Lower leg skin (tissue), 4 donors: Measurements from ENCODE around the gene TNS2. TPM values are rescaled to one million over a fixed set of nuclear protein-coding genes. Genes with fewer than 3 reads are reported as not detected.
"Not testable (repeated sequence)": the region's sequence is repeated elsewhere in the genome, so short reads cannot be mapped to it uniquely, and the experiment has no call there.

Source experiments
- DNase-seq, 2 donors: peaks; one replicate each; pipeline ENCODE4 v3.0.0-alpha.2; 2019; ENCODE audit warnings: low spot score in 2 of 2
- H3K4me3 ChIP-seq: fragments of 200-600 bp; sonication (generic); 2 replicates; pipeline ENCODE4 v1.5.1; 2017; ENCODE audit warnings: mild to moderate bottlenecking, low read depth; ENCODE audit not compliant: poor library complexity, severe bottlenecking
- POLR2A ChIP-seq, 2 donors: fragments of 450-650 bp; IDR thresholded peaks; one replicate each; pipeline ENCODE4 v1.6.1; 2016 to 2017; ENCODE audit warnings: antibody characterized with exemption in 2 of 2, mild to moderate bottlenecking in 1 of 2, moderate library complexity in 1 of 2
- WGBS, 2 donors: methylation state at CpG; one replicate each; pipeline ENCODE4 v1.1.5; 2018; 5-methylcytosine and 5-hydroxymethylcytosine counted together
- intact Hi-C: fragments of 100-400 bp; cut with DNase I; formaldehyde crosslinking; loops from one replicate; pipeline ENCODE4 v1.15.0; 2023; ENCODE audit warnings: low total_unique reads
- total RNA-seq, 4 donors: library from RNA; depleted of rRNA; stranded (reverse); fragments of >200 nt; gene quantifications; one replicate each; pipeline ENCODE4 v1.1.0, GENCODE V29; 2016
- TF ChIP-seq, protein P1 (sequence below), 3 donors: fragments of 450-650 bp; IDR thresholded peaks; one replicate each; pipeline ENCODE4 v1.5.1; 2016; ENCODE audit warnings: antibody characterized with exemption in 3 of 3, mild to moderate bottlenecking in 3 of 3, moderate library complexity in 2 of 3

The TNS2 gene
- total RNA-seq, 4 donors from 2014 or later: 21.8 to 87.1 (median 65.9) TPM

DNA sequence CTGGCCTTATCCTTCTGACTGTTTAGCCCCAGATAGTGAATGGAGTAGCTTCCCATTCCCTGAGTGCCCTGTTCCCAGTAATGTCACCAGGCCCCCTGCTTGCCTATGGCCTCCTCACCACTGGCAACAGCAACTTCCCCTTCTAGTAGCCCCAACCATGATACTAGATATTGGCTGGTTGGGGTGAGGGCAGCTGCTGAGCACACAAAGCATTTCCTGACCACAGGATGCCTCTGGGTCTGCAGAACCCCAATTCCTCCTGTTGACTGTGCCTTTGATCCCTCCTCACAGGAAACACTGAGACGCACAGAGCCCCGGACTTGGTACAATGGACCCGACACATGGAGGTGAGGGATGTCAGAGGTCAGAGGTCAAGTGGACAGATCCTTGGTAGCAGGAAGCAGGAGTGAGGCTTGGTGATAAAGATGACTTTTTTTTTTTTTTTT lies 54.0 kb downstream of the TNS2 start:
- WGBS, 2 donors: 62 to 65% methylated on average over 3 of the region's 3 CpGs
- intact Hi-C loops: no loop called here

DNA sequence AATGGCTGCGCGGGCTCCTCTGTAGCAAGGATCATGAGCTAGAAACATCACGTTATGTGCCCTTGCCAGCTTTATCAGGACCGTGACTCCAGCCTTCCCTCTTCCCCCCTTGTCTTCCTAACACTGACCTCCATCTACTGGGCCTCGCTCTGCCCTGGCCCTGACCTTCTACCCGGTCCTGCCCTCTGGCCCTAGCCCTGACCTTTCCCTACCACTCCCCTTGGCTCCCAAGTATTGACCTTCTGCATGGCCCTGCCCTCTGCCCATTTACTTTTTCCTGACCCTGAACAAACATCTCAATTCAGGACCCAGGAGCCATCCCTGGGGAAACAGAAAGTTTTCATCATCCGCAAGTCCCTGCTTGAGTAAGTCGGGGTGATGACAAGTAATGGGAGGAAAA lies 55.4 kb downstream of the TNS2 start:
- peak in 1 of 2 donors; percentile 78 for DNase-seq
- intact Hi-C loops: no loop called here
- 96 to 98% methylated on average over 8 of the region's 8 CpGs for WGBS, 2 donors
- TF ChIP-seq POLR2A (IDR thresholded peaks at IDR 0.05): no peak
- TF ChIP-seq, protein P1, sequence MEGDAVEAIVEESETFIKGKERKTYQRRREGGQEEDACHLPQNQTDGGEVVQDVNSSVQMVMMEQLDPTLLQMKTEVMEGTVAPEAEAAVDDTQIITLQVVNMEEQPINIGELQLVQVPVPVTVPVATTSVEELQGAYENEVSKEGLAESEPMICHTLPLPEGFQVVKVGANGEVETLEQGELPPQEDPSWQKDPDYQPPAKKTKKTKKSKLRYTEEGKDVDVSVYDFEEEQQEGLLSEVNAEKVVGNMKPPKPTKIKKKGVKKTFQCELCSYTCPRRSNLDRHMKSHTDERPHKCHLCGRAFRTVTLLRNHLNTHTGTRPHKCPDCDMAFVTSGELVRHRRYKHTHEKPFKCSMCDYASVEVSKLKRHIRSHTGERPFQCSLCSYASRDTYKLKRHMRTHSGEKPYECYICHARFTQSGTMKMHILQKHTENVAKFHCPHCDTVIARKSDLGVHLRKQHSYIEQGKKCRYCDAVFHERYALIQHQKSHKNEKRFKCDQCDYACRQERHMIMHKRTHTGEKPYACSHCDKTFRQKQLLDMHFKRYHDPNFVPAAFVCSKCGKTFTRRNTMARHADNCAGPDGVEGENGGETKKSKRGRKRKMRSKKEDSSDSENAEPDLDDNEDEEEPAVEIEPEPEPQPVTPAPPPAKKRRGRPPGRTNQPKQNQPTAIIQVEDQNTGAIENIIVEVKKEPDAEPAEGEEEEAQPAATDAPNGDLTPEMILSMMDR (IDR thresholded peaks at IDR 0.05): no peak
- H3K4me3 ChIP-seq: no peak overlapping the region

More for the DNA sequence above, 54.0 kb downstream of the TNS2 start:
- H3K4me3 ChIP-seq: no peak overlapping the region
- TF ChIP-seq, protein P1 (IDR thresholded peaks at IDR 0.05): no peak
- no peak for TF ChIP-seq POLR2A (IDR thresholded peaks at IDR 0.05)
- DNase-seq: peak in 1 of 2 donors; percentile 76

DNA sequence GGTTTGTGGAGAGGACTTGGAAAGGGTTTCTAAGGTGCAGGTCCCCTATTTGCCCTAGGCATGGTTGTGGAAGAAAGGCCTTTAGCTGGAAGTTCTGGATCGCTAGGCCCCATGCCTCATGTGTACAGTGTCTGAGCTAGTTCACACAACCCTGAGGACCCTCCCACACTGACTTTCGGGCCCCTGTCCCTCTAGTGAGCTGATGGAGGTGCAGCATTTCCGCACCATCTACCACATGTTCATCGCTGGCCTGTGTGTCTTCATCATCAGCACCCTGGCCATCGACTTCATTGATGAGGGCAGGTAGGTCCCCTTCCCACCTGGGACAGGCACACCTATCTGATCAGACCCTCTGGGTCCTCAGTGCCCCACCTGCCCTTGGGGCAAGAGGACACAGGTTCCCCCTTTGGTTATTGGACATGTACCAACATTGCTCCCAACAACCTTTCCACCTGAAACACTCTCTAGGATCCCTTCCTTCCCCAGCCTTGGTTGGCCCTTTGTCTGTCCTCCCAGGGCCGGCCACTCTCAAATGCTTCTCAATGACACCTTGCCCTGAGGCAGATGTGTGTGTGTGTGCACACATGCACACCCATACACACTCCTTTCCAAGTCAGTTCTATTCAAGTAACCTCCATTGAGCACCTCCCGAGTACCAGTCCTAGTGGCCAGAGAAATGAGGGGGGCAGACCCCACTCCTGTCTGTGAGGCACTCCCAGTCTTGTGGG lies 56.0 kb downstream of the TNS2 start:
- intact Hi-C loops: no loop called here
- DNase-seq: peak in 1 of 2 donors; percentile 58
- TF ChIP-seq POLR2A (IDR thresholded peaks at IDR 0.05): no peak
- TF ChIP-seq, protein P1 (IDR thresholded peaks at IDR 0.05): no peak
- no peak overlapping the region for H3K4me3 ChIP-seq
- 81 to 94% methylated on average over 7 of the region's 7 CpGs for WGBS, 2 donors

DNA sequence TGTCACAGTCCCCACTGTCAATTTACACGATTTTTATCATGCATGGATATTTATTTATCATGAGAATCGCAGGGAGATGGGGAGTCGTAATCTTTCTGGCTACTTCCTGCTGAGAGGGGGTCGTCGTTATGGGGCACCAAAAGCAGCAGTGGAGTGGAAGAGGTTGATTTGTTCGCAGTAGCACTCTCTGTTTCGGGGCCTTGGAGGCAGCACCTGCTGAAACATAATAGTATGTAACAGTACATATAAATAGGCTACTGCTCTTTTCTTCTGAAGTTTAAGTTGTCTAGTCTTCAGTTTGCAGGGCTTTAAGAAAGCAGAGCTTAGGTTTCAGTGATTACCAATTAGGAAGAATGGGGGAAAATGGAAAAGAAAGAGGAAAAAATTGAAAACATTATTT lies 57.3 kb downstream of the TNS2 start:
- intact Hi-C loops: no loop called here
- peak in 1 of 2 donors; percentile 77 for DNase-seq
- no peak overlapping the region for H3K4me3 ChIP-seq
- WGBS, 2 donors: 63 to 66% methylated on average over 7 of the region's 7 CpGs
- TF ChIP-seq POLR2A (IDR thresholded peaks at IDR 0.05): no peak
- TF ChIP-seq, protein P1 (IDR thresholded peaks at IDR 0.05): no peak

DNA sequence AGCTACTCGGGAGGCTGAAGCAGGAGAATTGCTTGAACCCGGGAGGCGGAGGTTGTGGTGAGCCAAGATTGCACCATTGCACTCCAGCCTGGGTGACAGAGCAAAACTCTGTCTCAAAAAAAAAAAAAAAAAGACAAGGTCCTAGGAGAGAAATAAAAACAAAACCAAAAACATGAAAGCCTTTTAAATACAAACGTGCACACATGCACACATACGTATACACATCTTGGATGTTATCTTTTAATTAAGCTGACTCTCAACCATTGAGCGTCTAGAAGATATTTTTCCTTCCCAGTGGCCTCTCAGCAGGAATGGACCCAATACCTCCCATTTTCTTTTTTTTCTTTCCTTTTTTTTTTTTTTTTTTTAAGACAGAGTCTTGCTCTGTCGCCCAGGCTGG lies 62.6 kb downstream of the TNS2 start:
- H3K4me3 ChIP-seq, DNase-seq, intact Hi-C loops: not testable (repeated sequence)
- WGBS, 2 donors: 92 to 94% methylated on average over 7 of the region's 7 CpGs

DNA sequence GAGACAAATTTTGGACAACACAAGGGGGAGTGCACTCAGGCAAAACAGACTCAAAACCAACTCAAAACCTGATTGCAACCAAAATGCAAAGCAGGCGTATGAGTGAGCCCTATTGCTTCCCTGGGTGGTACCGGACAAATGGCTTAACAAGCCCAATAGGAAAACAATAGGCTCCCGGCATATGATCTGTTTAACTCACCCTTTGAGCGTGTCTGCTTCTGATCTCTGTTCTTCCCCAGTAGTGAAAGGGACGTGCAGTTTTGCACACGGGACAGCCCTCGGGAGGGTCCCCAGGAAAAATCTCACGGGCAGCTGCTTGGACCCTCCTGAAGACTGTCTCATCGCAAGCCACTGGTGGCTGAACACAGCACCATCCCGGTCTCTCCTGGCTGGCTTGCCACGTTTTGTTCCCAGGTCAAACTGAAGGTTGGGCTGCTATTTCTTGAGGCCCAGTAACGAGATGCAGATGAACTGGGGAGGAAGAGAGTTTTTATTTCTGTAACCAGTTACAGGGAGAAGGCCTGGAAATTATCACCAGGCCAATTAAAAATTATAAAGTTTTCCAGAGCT lies 63.4 kb downstream of the TNS2 start:
- intact Hi-C loops: no loop called here
- WGBS, 2 donors: 73 to 79% methylated on average over 12 of the region's 12 CpGs
- TF ChIP-seq, protein P1 (IDR thresholded peaks at IDR 0.05): no peak
- TF ChIP-seq POLR2A (IDR thresholded peaks at IDR 0.05): no peak
- H3K4me3 ChIP-seq: no peak overlapping the region
- DNase-seq: peak in 1 of 2 donors; percentile 53
